Stimulated activated CD4-positive, alpha-beta T cell treated with anti-CD3 and anti-CD28 coated beads, TNF-alpha, amount 100 ng/mL, for 1 hour (primary cell): ENCODE data around the gene PTPRM.

Source experiments
- DNase-seq, 3 donors: peaks; one replicate each; pipeline ENCODE4 v3.0.0-alpha.2; 2020; ENCODE audit warnings: low read depth in 3 of 3, low spot score in 1 of 3

Gene PTPRM

GRCh38 chr18:8084160-8084559 is 517.0 kb downstream of the PTPRM start:
- DNase-seq: no peak

GRCh38 chr18:8088626-8089025 is 521.5 kb downstream of the PTPRM start:
- no peak for DNase-seq

GRCh38 chr18:8091035-8091434 is 523.9 kb downstream of the PTPRM start:
- no peak for DNase-seq

- DNase-seq: no peak
Observed at GRCh38 chr18:8095947-8096570, 528.9 kb downstream of the PTPRM start.

GRCh38 chr18:8097399-8097798 is 530.3 kb downstream of the PTPRM start:
- no peak for DNase-seq

GRCh38 chr18:8097927-8098326 is 530.8 kb downstream of the PTPRM start:
- no peak for DNase-seq

GRCh38 chr18:8106603-8107002 is 539.5 kb downstream of the PTPRM start:
- no peak for DNase-seq

GRCh38 chr18:8107426-8107825 is 540.3 kb downstream of the PTPRM start:
- no peak for DNase-seq

GRCh38 chr18:8114480-8114879 is 547.4 kb downstream of the PTPRM start:
- no peak for DNase-seq

GRCh38 chr18:8116341-8117005 is 549.4 kb downstream of the PTPRM start:
- no peak for DNase-seq

GRCh38 chr18:8117006-8117371 is 549.9 kb downstream of the PTPRM start:
- DNase-seq: no peak

- DNase-seq: no peak
Observed at GRCh38 chr18:8121101-8121500, 554.0 kb downstream of the PTPRM start.

- no peak for DNase-seq
Observed at GRCh38 chr18:8121942-8122480, 554.9 kb downstream of the PTPRM start.

GRCh38 chr18:8124232-8125146 is 557.4 kb downstream of the PTPRM start:
- DNase-seq: no peak

- no peak for DNase-seq
Observed at GRCh38 chr18:8130096-8130495, 563.0 kb downstream of the PTPRM start.

GRCh38 chr18:8133032-8133431 is 565.9 kb downstream of the PTPRM start:
- no peak for DNase-seq

GRCh38 chr18:8133888-8134287 is 566.8 kb downstream of the PTPRM start:
- no peak for DNase-seq

- DNase-seq: no peak
Observed at GRCh38 chr18:8139127-8139527, 572.0 kb downstream of the PTPRM start.

GRCh38 chr18:8139891-8140406 is 572.8 kb downstream of the PTPRM start:
- DNase-seq: no peak

GRCh38 chr18:8140841-8141501 is 573.9 kb downstream of the PTPRM start:
- DNase-seq: no peak

- no peak for DNase-seq
Observed at GRCh38 chr18:8142131-8142711, 575.1 kb downstream of the PTPRM start.
